ENCODE measurements around the gene NMRK2. TPM values are rescaled to one million over a fixed set of nuclear protein-coding genes. Genes with fewer than 3 reads are reported as not detected.

The NMRK2 gene
- total and polyA plus RNA-seq, 2 donors (not counting 1 experiment from before 2014, with no cell fraction given): not detected

DNA sequence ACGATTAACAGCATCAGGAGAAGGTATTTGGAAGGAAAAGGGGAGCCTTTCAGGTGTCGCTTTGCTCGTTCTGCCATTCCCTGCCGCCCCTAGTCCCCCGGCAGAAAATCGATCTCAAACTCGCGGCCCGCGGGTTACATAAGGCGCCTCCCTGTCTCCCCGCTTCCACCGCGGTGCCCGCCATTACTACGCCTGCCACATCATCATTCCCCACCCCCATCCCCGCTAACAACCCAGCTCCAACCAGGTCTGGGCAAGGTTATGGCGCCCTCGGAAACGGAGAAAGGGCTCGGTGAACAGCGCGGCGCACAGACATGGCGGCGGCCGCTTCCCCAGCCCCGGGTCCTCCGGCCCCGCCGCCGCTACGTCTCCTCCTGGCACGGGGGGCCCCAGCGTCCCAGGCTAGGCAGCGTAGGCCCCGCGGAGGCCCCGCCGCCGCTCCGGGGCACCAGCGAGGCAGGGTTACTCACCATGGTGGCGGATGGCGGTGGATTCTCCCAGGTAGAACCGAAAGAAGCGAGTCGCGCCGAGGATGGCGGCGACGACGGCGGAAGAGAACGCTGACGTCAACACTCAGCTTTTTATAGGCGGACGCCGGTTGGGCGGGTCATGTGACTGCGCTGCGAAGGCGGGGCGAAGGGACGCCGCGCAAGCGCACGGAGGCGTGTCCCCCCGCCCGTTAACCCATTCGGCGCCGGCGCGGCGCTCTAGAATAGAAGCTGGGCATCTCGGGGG lies 52.2 kb downstream of the NMRK2 start, which contains the start of gene EEF2:
EEF2 (minus strand) TSS at position 556 of the 735 bp plus-strand sequence; CDS start at position 473, 83 bp downstream.
- H3K4me1 ChIP-seq (ENCODE audit: control insufficient read depth in 2 of 2, insufficient read depth in 2 of 2, low read length in 2 of 2): peaks cover 40 to 57% of the 10 kb centered on the region in 2 donors
- Mint-ChIP-seq H3K27me3 (no peaks in the 10 kb centered on the region), H3K27ac (peak within 1 kb of the TSS; percentile 97), H3K4me3 (peak within 1 kb of the TSS; percentile 98), H3K4me1 (peaks cover 62% of the 10 kb centered on the region), H3K9me3 (ENCODE audit: insufficient read depth) (no peaks in the 10 kb centered on the region)
- peak within 1 kb of the TSS; percentile 66 to 93 (median 75) for H3K4me3 ChIP-seq (ENCODE audit: control extremely low read depth in 1 of 5, extremely low read depth in 1 of 5, insufficient read depth in 1 of 5, low read depth in 2 of 5, low read length in 4 of 5)
- H2AFZ ChIP-seq (ENCODE audit: insufficient read depth, low read depth, low read length, poor library complexity, severe bottlenecking): peak within 1 kb of the TSS; percentile 34
- H3K9ac ChIP-seq (ENCODE audit: low read length): peak within 1 kb of the TSS; percentile 80
- H3K27me3 ChIP-seq (replicated peaks in 1 of 4; ENCODE audit: control extremely low read depth in 1 of 4, control insufficient read depth in 3 of 4, insufficient read depth in 4 of 4, low read length in 3 of 4): no peaks in the 10 kb centered on the region
- H3K79me2 ChIP-seq (ENCODE audit: control insufficient read depth, insufficient read depth, low read length): peaks cover 43% of the 10 kb centered on the region
- WGBS (ENCODE audit: insufficient coverage): under 1% methylated on average over 80 of the region's 80 CpGs
- H3K9me3 ChIP-seq (ENCODE audit: control extremely low read depth in 1 of 3, control insufficient read depth in 2 of 3, insufficient read depth in 1 of 3, low read length in 2 of 3): peaks cover 0 to 7% (median 0%) of the 10 kb centered on the region in 3 donors
- peak; percentile 56 for ATAC-seq (ENCODE audit: low read depth)
- DNase-seq: peak; percentile 97
- POLR2A ChIA-PET: interaction anchor here (0.5 to 2.7 kb wide), 15 partner anchors 10 to 1900 kb away, joined by 3 to 20 read pairs (median 6); partner anchors contain the start of genes DAPK3, MRPL54, PIAS4 and YJU2
- peaks cover 51% of the 10 kb centered on the region for H4K20me1 ChIP-seq (ENCODE audit: control insufficient read depth, insufficient read depth, low read length, poor library complexity, severe bottlenecking)
- peaks cover 0 to 44% of the 10 kb centered on the region in 2 experiments for H3K36me3 ChIP-seq (replicated peaks in 1 of 2; ENCODE audit: control extremely low read depth in 1 of 2, control insufficient read depth in 1 of 2, extremely low read depth in 1 of 2, insufficient read depth in 2 of 2, low read length in 1 of 2)
- intact Hi-C loops (cut with micrococcal nuclease): loop anchor here (1.0 to 5.0 kb wide), 7 partner anchors 14 to 487 kb away; partner anchors contain the start of genes APBA3, DAPK3, HDGFL2 and MAP2K2
- TF ChIP-seq EZH2 (IDR thresholded peaks at IDR 0.05; ENCODE audit: borderline replicate concordance, insufficient read depth, low read depth, low read length, poor library complexity, severe bottlenecking): no peak
- TF ChIP-seq, protein P1, sequence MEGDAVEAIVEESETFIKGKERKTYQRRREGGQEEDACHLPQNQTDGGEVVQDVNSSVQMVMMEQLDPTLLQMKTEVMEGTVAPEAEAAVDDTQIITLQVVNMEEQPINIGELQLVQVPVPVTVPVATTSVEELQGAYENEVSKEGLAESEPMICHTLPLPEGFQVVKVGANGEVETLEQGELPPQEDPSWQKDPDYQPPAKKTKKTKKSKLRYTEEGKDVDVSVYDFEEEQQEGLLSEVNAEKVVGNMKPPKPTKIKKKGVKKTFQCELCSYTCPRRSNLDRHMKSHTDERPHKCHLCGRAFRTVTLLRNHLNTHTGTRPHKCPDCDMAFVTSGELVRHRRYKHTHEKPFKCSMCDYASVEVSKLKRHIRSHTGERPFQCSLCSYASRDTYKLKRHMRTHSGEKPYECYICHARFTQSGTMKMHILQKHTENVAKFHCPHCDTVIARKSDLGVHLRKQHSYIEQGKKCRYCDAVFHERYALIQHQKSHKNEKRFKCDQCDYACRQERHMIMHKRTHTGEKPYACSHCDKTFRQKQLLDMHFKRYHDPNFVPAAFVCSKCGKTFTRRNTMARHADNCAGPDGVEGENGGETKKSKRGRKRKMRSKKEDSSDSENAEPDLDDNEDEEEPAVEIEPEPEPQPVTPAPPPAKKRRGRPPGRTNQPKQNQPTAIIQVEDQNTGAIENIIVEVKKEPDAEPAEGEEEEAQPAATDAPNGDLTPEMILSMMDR (IDR thresholded peaks at IDR 0.05): no peak
- CTCF ChIA-PET: interaction anchor here (0.6 to 3.0 kb wide), 24 partner anchors 10 to 806 kb away, joined by 3 to 45 read pairs (median 3); partner anchors contain the start of genes DAPK3, FEM1A, MRPL54 and PIAS4
- H3K4me2 ChIP-seq (replicated peaks; ENCODE audit: low read depth, low read length, poor library complexity, severe bottlenecking): peak within 1 kb of the TSS; percentile 76
- H3K27ac ChIP-seq (ENCODE audit: low read length in 2 of 2): peak within 1 kb of the TSS; percentile 78 to 90
